Colonic mucosa (tissue), 4 donors: ENCODE data around the gene TAAR9. TPM values are rescaled to one million over a fixed set of nuclear protein-coding genes. Genes with fewer than 3 reads are reported as not detected.
"Not testable (repeated sequence)": the region's sequence is repeated elsewhere in the genome, so short reads cannot be mapped to it uniquely, and the experiment has no call there.

Source experiments
- DNase-seq: peaks from one replicate; pipeline ENCODE4 v3.0.0-alpha.2; 2020
- H3K27ac ChIP-seq: fragments of 200-600 bp; one replicate; pipeline ENCODE4 v1.8.0; 2021
- H3K27me3 ChIP-seq: fragments of 200-600 bp; one replicate; pipeline ENCODE4 v1.8.0; 2021
- H3K36me3 ChIP-seq: fragments of 200-600 bp; one replicate; pipeline ENCODE4 v1.8.0; 2021
- H3K4me1 ChIP-seq: fragments of 200-600 bp; one replicate; pipeline ENCODE4 v1.8.0; 2021; ENCODE audit warnings: mild to moderate bottlenecking
- H3K4me3 ChIP-seq: fragments of 200-600 bp; one replicate; pipeline ENCODE4 v1.8.0; 2021
- H3K9ac ChIP-seq, 2 donors: one replicate each; pipeline ENCODE4 v1.7.0; 2013; ENCODE audit warnings: control low read depth in 2 of 2, low read depth in 2 of 2, low read length in 2 of 2
- H3K9me3 ChIP-seq: fragments of 200-600 bp; one replicate; pipeline ENCODE4 v1.8.0; 2021
- CTCF ChIP-seq: fragments of 200-600 bp; IDR thresholded peaks from one replicate; pipeline ENCODE4 v1.8.0; 2022; ENCODE audit warnings: antibody characterized with exemption, mild to moderate bottlenecking
- intact Hi-C: fragments of 100-400 bp; cut with DNase I; formaldehyde crosslinking; loops from one replicate; pipeline ENCODE4 v1.14.1; 2022
- total RNA-seq, 2 donors: library from RNA; stranded (reverse); fragmentation: NEBNext Ultra II Directional in 1 of 2; extraction: Animal tissue kit (Norgen Biotek cat#: 25700) in 1 of 2; gene quantifications; one replicate each; pipeline ENCODE4 v1.2.1, GENCODE V29; 2021
- donor health status: healthy.
- donor health status: DM: no; HTN: no; CAD: no.
- donor health status: DM: no; HTN: no; CAD: no.

The TAAR9 gene
- total RNA-seq, 2 donors from 2014 or later: not detected

GRCh38 chr6:132551214-132551613 is 13.1 kb downstream of the TAAR9 start:
- H3K27ac ChIP-seq: no peak overlapping the region
- TF ChIP-seq CTCF: no peak
- no peaks in the 10 kb centered on the region for H3K4me1 ChIP-seq
- H3K4me3 ChIP-seq: no peak overlapping the region
- H3K9ac ChIP-seq: no peak overlapping the region
- H3K9me3 ChIP-seq: no peaks in the 10 kb centered on the region
- DNase-seq: no peak
- H3K27me3 ChIP-seq: no peaks in the 10 kb centered on the region
- intact Hi-C loops: no loop called here
- H3K36me3 ChIP-seq: no peaks in the 10 kb centered on the region

- H3K36me3 ChIP-seq: no peaks in the 10 kb centered on the region
- intact Hi-C loops: no loop called here
- no peaks in the 10 kb centered on the region for H3K4me1 ChIP-seq
- no peaks in the 10 kb centered on the region for H3K27me3 ChIP-seq
- no peak within 1 kb of the TSS for H3K4me3 ChIP-seq
- no peak within 1 kb of the TSS for H3K9ac ChIP-seq
- TF ChIP-seq CTCF: no peak
- no peaks in the 10 kb centered on the region for H3K9me3 ChIP-seq
- H3K27ac ChIP-seq: no peak within 1 kb of the TSS
- DNase-seq: no peak
These were observed 14.3 kb downstream of the TAAR9 start, which contains the start of gene TAAR8 for GRCh38 chr6:132552372-132552771. Gene TAAR8, plus strand, starts transcription at chr6:132552672. Its CDS starts 21 bp downstream, at chr6:132552693.

- H3K9me3 ChIP-seq, intact Hi-C loops, H3K36me3 ChIP-seq, DNase-seq, H3K27me3 ChIP-seq, H3K4me3 ChIP-seq, H3K27ac ChIP-seq, H3K4me1 ChIP-seq, H3K9ac ChIP-seq: not testable (repeated sequence)
These were observed 22.0 kb downstream of the TAAR9 start for GRCh38 chr6:132560087-132560486.

GRCh38 chr6:132566404-132566803 is 28.3 kb downstream of the TAAR9 start:
- Histone ChIP-seq H3K9ac (no peak overlapping the region), H3K4me3 (no peak overlapping the region), H3K9me3 (no peaks in the 10 kb centered on the region), H3K36me3 (no peaks in the 10 kb centered on the region), H3K4me1 (no peaks in the 10 kb centered on the region), H3K27ac (no peak overlapping the region), H3K27me3 (no peaks in the 10 kb centered on the region)
- DNase-seq: no peak
- intact Hi-C loops: no loop called here
- no peak for TF ChIP-seq CTCF

GRCh38 chr6:132567566-132567965 is 29.5 kb downstream of the TAAR9 start:
- no peaks in the 10 kb centered on the region for H3K4me1 ChIP-seq
- TF ChIP-seq CTCF: no peak
- H3K9me3 ChIP-seq: no peaks in the 10 kb centered on the region
- intact Hi-C loops: no loop called here
- H3K36me3 ChIP-seq: no peaks in the 10 kb centered on the region
- H3K27ac ChIP-seq: no peak overlapping the region
- no peak for DNase-seq
- H3K27me3 ChIP-seq: no peaks in the 10 kb centered on the region
- H3K9ac ChIP-seq: no peak overlapping the region
- no peak overlapping the region for H3K4me3 ChIP-seq

GRCh38 chr6:132568611-132569010 is 30.5 kb downstream of the TAAR9 start:
- no peaks in the 10 kb centered on the region for H3K36me3 ChIP-seq
- DNase-seq: no peak
- H3K27ac ChIP-seq: no peak overlapping the region
- TF ChIP-seq CTCF: no peak
- no peaks in the 10 kb centered on the region for H3K9me3 ChIP-seq
- no peaks in the 10 kb centered on the region for H3K27me3 ChIP-seq
- no peak overlapping the region for H3K9ac ChIP-seq
- intact Hi-C loops: no loop called here
- no peak overlapping the region for H3K4me3 ChIP-seq
- no peaks in the 10 kb centered on the region for H3K4me1 ChIP-seq
